T-helper 1 cell treated with Interleukin-12 subunit alpha and Interleukin-12 subunit beta and Interleukin-4 antibody, amounts not matched to agents 30 ng/mL and 1 ng/mL, for 36 hours (primary cell): ENCODE data around the gene SCEL. TPM values are rescaled to one million over a fixed set of nuclear protein-coding genes. Genes with fewer than 3 reads are reported as not detected.
"Not testable (repeated sequence)": the region's sequence is repeated elsewhere in the genome, so short reads cannot be mapped to it uniquely, and the experiment has no call there.

Experiments
- intact Hi-C: fragments of 100-400 bp; cut with micrococcal nuclease; formaldehyde crosslinking; loops from one replicate; pipeline ENCODE4 v1.15.1; 2024
- total RNA-seq: library from RNA; stranded (reverse); gene quantifications from 2 replicates; pipeline ENCODE4 v1.2.3, GENCODE V29; 2022

SCEL gene
- total RNA-seq, 1 donor from 2014 or later: not detected

GRCh38 chr13:77555246-77555645 is 19.7 kb downstream of the SCEL start:
- intact Hi-C loops: no loop called here

- intact Hi-C loops: no loop called here
Measured at GRCh38 chr13:77558016-77558415, 22.5 kb downstream of the SCEL start.

- intact Hi-C loops: loop anchor here (10.0 kb wide), 1 partner anchor 288 kb away; no protein-coding TSS in a partner anchor
Measured at GRCh38 chr13:77563111-77563510, 27.6 kb downstream of the SCEL start.

- intact Hi-C loops: loop anchor here (1.0 to 10.0 kb wide), 2 partner anchors 72 to 291 kb away; no protein-coding TSS in a partner anchor
Measured at GRCh38 chr13:77565635-77566034, 30.1 kb downstream of the SCEL start.

GRCh38 chr13:77571956-77572355 is 36.5 kb downstream of the SCEL start:
- intact Hi-C loops: no loop called here

- intact Hi-C loops: no loop called here
Measured at GRCh38 chr13:77574096-77574495, 38.6 kb downstream of the SCEL start.

GRCh38 chr13:77579959-77580358 is 44.5 kb downstream of the SCEL start:
- intact Hi-C loops: no loop called here

GRCh38 chr13:77580748-77581147 is 45.2 kb downstream of the SCEL start:
- intact Hi-C loops: no loop called here

GRCh38 chr13:77583581-77583980 is 48.1 kb downstream of the SCEL start:
- intact Hi-C loops: no loop called here

GRCh38 chr13:77584106-77584505 is 48.6 kb downstream of the SCEL start:
- intact Hi-C loops: no loop called here

GRCh38 chr13:77595166-77595810 is 59.8 kb downstream of the SCEL start:
- intact Hi-C loops: no loop called here

GRCh38 chr13:77596777-77597176 is 61.3 kb downstream of the SCEL start:
- intact Hi-C loops: no loop called here

GRCh38 chr13:77599351-77599750 is 63.8 kb downstream of the SCEL start:
- intact Hi-C loops: no loop called here

GRCh38 chr13:77600701-77601100 is 65.2 kb downstream of the SCEL start:
- intact Hi-C loops: no loop called here

- intact Hi-C loops: no loop called here
Measured at GRCh38 chr13:77611068-77611467, 75.6 kb downstream of the SCEL start.

- intact Hi-C loops: no loop called here
Measured at GRCh38 chr13:77616027-77616426, 80.5 kb downstream of the SCEL start.

GRCh38 chr13:77619655-77620054 is 84.1 kb downstream of the SCEL start:
- intact Hi-C loops: no loop called here

GRCh38 chr13:77620138-77620537 is 84.6 kb downstream of the SCEL start:
- intact Hi-C loops: no loop called here

GRCh38 chr13:77623806-77624205 is 88.3 kb downstream of the SCEL start:
- intact Hi-C loops: no loop called here

- intact Hi-C loops: no loop called here
Measured at GRCh38 chr13:77628170-77628569, 92.7 kb downstream of the SCEL start.

- intact Hi-C loops: no loop called here
Measured at GRCh38 chr13:77637588-77637987, 102.1 kb downstream of the SCEL start.

GRCh38 chr13:77650409-77650808 is 114.9 kb downstream of the SCEL start:
- intact Hi-C loops: no loop called here

GRCh38 chr13:77653301-77653700 is 117.8 kb downstream of the SCEL start:
- intact Hi-C loops: no loop called here

GRCh38 chr13:77660016-77660415 is 124.5 kb downstream of the SCEL start:
- intact Hi-C loops: not testable (repeated sequence)
